ENCODE data around the gene HCAR3. TPM values are rescaled to one million over a fixed set of nuclear protein-coding genes. Genes with fewer than 3 reads are reported as not detected.
A peak's percentile ranks its signal among the peaks of the same experiment; 100 is the strongest.
"Not testable (repeated sequence)": the region's sequence is repeated elsewhere in the genome, so short reads cannot be mapped to it uniquely, and the experiment has no call there.

The HCAR3 gene
- under 1 TPM; 0.07 to 0.09 TPM for total RNA-seq

DNA sequence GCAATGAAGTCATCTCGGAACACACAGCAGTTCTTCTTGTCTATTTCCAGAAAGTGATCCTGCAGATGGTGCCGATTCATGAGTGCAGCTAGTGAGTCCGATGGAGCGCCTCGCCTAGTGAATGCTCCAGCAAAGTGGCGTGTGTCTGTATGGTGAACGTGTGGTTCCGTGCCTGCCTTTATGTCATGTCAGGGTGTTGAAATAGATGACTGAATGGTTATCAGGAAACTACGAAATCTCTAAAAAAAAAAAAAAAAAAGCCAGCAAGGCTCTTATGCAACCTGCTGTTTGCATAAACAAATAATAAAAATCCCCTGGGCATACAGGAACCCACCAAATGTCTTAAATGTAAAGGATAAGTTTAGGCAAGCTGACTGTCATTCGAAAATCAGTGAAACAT is at the start of gene HCAR3:
HCAR3 (minus strand) TSS at position 154 of the 400 bp plus-strand sequence; CDS start at position 80, 74 bp downstream.
- H3K4me1 Mint-ChIP-seq: peaks cover 17% of the 10 kb centered on the region
- ATAC-seq; POLR2A ChIA-PET; H3K27me3 Mint-ChIP-seq; H3K9me3 Mint-ChIP-seq (ENCODE audit: low read depth); intact Hi-C loops (cut with DNase I, micrococcal nuclease); H3K27ac Mint-ChIP-seq; H3K36me3 Mint-ChIP-seq (ENCODE audit: low read depth); H3K4me3 Mint-ChIP-seq; DNase-seq; CTCF ChIA-PET: not testable (repeated sequence)

DNA sequence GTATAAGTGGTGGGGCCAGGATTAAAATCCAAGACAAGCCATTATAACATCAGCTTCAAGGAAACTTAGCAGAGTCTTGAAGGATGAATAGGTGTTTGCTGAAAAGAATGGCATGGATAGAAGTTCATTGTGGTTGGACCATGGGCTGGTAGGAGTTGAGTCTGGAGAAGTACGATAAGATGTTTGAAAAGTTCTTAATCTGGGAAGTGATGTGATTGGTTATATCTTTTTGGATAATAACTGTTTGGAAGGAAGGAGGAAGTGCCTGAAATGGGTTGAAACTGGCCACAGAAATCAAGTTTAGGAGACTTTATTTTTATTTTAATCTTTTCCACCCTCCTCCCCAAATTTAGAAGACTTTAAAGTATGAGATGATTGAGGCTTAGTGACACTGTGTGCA is 41.0 kb upstream of the HCAR3 start:
- no peak for ATAC-seq
- intact Hi-C loops (cut with DNase I, micrococcal nuclease): loop anchor here in 1 of 2 experiments (10.0 kb wide), 1 partner anchor 363 kb away; no protein-coding TSS in a partner anchor
- DNase-seq: no peak
- H3K27ac Mint-ChIP-seq: peak overlapping the region; percentile 23
- peaks cover 40% of the 10 kb centered on the region for H3K4me1 Mint-ChIP-seq
- peaks cover 64% of the 10 kb centered on the region for H3K36me3 Mint-ChIP-seq (ENCODE audit: low read depth)
- no peaks in the 10 kb centered on the region for H3K9me3 Mint-ChIP-seq (ENCODE audit: low read depth)
- no peaks in the 10 kb centered on the region for H3K27me3 Mint-ChIP-seq
- H3K4me3 Mint-ChIP-seq: no peak overlapping the region
- ChIA-PET POLR2A (no interaction called here), CTCF (interaction anchor here (0.6 to 0.7 kb wide), 3 partner anchors 120 to 480 kb away, joined by 3 to 4 read pairs (median 3); no protein-coding TSS in a partner anchor)

DNA sequence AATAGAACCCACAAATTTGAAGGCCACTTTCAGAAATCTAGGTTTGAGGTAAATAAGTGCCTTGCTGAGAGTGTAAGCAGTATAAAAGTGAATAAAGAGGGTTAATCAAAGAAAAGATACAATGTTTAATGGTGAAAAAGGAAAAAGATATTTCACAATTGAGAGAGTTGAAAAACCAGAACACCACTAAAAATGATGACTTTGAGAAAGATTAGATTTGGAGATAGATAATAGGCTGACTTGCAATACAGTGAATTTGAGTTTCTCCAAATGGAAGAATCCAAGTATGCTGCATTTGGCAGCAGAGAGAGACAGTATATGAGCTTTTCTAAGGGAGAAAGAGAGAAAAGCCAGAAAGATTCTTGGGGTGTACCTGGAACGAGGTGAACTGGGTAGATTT is 38.2 kb upstream of the HCAR3 start:
- ATAC-seq (no peak), DNase-seq (no peak)
- H3K27me3 Mint-ChIP-seq: no peaks in the 10 kb centered on the region
- H3K36me3 Mint-ChIP-seq (ENCODE audit: low read depth): peaks cover 57% of the 10 kb centered on the region
- H3K27ac Mint-ChIP-seq: peak overlapping the region; percentile 29
- CTCF ChIA-PET: no interaction called here
- no peaks in the 10 kb centered on the region for H3K9me3 Mint-ChIP-seq (ENCODE audit: low read depth)
- POLR2A ChIA-PET: no interaction called here
- intact Hi-C loops (cut with DNase I, micrococcal nuclease): loop anchor here (5.0 to 10.0 kb wide), 2 partner anchors 332 to 360 kb away; partner anchors contain the start of gene CLIP1 (in 1 of the 2)
- H3K4me1 Mint-ChIP-seq: peaks cover 55% of the 10 kb centered on the region
- no peak overlapping the region for H3K4me3 Mint-ChIP-seq

- Mint-ChIP-seq H3K36me3 (ENCODE audit: low read depth) (peaks cover 49% of the 10 kb centered on the region), H3K4me3 (peak overlapping the region; percentile 92), H3K4me1 (peaks cover 55% of the 10 kb centered on the region), H3K27ac (peak overlapping the region; percentile 96), H3K9me3 (ENCODE audit: low read depth) (no peaks in the 10 kb centered on the region), H3K27me3 (no peaks in the 10 kb centered on the region)
- ATAC-seq: no peak
- intact Hi-C loops (cut with DNase I, micrococcal nuclease): loop anchor here (1.0 to 10.0 kb wide), 5 partner anchors 21 to 486 kb away; partner anchors contain the start of genes CCDC62 (in 1 of the 2), CLIP1 (in 1 of the 2) and VPS33A (in 1 of the 2)
- CTCF ChIA-PET: interaction anchor here (0.6 to 1.0 kb wide), 6 partner anchors 9 to 964 kb away, joined by 3 to 5 read pairs (median 3); no protein-coding TSS in a partner anchor
- POLR2A ChIA-PET: no interaction called here
- DNase-seq: no peak
Observed at GRCh38 chr12:122753319-122753650, 36.7 kb upstream of the HCAR3 start.

DNA sequence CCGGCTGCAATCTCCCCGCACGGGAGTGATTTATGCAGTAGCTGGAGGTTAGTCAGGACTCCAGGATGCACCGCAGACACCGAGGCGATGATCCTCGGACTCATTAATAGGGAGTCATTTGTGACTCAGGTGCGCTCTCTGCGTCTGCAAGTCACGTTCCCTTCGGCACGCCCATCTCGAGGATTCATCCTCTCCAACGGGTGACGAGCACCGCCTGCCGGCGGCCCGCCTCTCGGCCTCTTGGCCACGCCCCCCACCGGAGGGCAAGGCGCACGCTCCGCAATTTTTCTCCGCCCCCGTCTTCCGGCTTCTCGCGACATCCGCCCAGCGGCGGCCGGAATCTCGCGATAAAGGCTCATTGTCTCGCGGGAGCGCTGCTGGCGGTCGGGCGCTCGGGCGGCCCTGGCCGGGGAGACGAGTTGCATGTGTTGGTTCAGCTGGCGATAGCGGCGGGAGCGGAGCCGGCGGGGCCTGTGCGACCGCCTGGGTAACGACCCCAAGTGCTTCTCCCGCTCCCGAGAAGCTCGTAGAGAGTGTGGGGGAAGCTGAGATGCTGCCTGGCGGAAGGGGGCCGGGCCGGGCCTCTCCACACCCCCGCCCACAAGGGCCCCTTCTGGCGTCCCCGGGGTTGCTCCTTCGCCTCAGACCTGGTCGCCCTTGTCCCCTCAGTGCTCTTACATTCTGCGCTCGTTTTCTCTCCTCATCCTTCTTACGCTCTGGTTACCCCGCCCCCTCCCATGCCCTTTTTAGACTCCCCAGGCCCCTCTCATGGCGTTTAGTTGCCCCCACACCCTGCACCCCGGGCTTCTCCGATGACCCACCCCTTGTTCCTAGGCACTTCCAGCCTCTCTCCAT is 36.1 kb upstream of the HCAR3 start, which contains the start of gene DENR:
DENR (plus strand) TSS at position 361 of the 855 bp plus-strand sequence. CDS start 878 bp downstream, outside the sequence.
- peak; percentile 95 for ATAC-seq
- CTCF ChIA-PET: interaction anchor here (0.6 to 1.2 kb wide), 9 partner anchors 9 to 399 kb away, joined by 3 to 5 read pairs (median 3); no protein-coding TSS in a partner anchor
- intact Hi-C loops (cut with DNase I, micrococcal nuclease): loop anchor here (1.0 to 10.0 kb wide), 15 partner anchors 19 to 613 kb away; partner anchors contain the start of genes KNTC1 (in 2 of the 2), CCDC62 (in 1 of the 2), CLIP1 (in 1 of the 2) and DIABLO (in 1 of the 2)
- peaks cover 43% of the 10 kb centered on the region for H3K36me3 Mint-ChIP-seq (ENCODE audit: low read depth)
- no peaks in the 10 kb centered on the region for H3K27me3 Mint-ChIP-seq
- peak; percentile 100 for DNase-seq
- no peaks in the 10 kb centered on the region for H3K9me3 Mint-ChIP-seq (ENCODE audit: low read depth)
- peak within 1 kb of the TSS; percentile 96 for H3K27ac Mint-ChIP-seq
- H3K4me3 Mint-ChIP-seq: peak within 1 kb of the TSS; percentile 92
- POLR2A ChIA-PET: interaction anchor here (1.0 kb wide), 1 partner anchor 19 kb away, joined by 5 read pairs; no protein-coding TSS in a partner anchor
- peaks cover 53% of the 10 kb centered on the region for H3K4me1 Mint-ChIP-seq

GRCh38 chr12:122750781-122751515 is 34.3 kb upstream of the HCAR3 start:
- Mint-ChIP-seq H3K4me1 (peaks cover 42% of the 10 kb centered on the region), H3K36me3 (ENCODE audit: low read depth) (peaks cover 26% of the 10 kb centered on the region), H3K4me3 (peak overlapping the region; percentile 92), H3K27ac (peak overlapping the region; percentile 11)
- CTCF ChIA-PET; ATAC-seq; POLR2A ChIA-PET; DNase-seq; H3K27me3 Mint-ChIP-seq; H3K9me3 Mint-ChIP-seq (ENCODE audit: low read depth): not testable (repeated sequence)
- intact Hi-C loops (cut with DNase I, micrococcal nuclease): loop anchor here (5.0 to 10.0 kb wide), 2 partner anchors 329 to 356 kb away; partner anchors contain the start of gene CLIP1 (in 1 of the 2)

GRCh38 chr12:122749569-122750332 is 33.1 kb upstream of the HCAR3 start:
- Mint-ChIP-seq H3K4me3 (no peak overlapping the region), H3K4me1 (peaks cover 34% of the 10 kb centered on the region), H3K36me3 (ENCODE audit: low read depth) (peaks cover 18% of the 10 kb centered on the region), H3K27me3 (no peaks in the 10 kb centered on the region), H3K9me3 (ENCODE audit: low read depth) (no peaks in the 10 kb centered on the region), H3K27ac (no peak overlapping the region)
- DNase-seq: no peak
- ChIA-PET POLR2A (no interaction called here), CTCF (no interaction called here)
- intact Hi-C loops (cut with DNase I, micrococcal nuclease): loop anchor here (5.0 to 10.0 kb wide), 2 partner anchors 327 to 355 kb away; partner anchors contain the start of gene CLIP1 (in 1 of the 2)
- ATAC-seq: no peak

DNA sequence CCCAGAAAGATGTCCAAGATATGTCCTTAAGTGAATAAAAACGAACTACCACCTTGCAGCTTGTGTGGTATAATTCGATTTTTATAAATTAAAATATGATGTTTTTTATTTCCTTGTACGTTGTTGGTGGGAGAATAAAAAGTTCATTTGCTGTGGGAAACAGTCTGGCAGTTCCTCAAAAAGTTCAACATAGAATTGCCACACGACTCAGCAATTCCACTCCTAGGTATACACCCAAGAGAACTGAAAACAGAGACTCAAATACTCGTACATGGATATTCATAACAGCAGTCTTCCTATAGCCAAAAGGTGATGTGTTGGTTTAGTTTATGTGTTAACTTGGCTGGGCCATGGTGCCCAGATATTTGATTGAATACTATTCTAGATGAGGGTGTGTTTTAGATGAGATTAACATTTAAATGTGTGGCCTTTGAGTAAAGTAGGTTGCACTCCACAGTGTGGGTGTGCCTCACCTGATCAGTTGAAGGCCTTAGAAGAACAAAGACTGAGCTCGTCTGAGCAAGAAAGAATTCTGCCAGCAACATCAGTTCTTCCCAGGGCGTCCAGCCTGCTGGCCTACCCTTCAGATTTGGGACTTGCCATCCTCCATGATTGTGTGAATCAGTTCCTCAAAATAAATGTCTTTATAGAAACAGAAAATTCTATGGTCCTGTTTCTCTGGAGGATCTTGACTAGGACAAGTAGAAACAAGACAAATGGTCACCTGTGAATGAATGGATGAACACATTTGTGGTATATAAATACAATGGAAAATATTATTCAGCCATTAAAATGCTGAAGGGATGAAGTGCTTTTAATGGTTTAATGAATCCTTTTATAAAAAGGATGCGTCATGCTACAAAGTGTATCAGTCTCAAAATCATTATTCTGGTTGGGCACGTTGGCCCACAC is 30.9 kb upstream of the HCAR3 start:
- intact Hi-C loops (cut with DNase I, micrococcal nuclease): no loop called here
- Mint-ChIP-seq H3K27ac (no peak overlapping the region), H3K36me3 (ENCODE audit: low read depth) (no peaks in the 10 kb centered on the region), H3K4me1 (peaks cover 20% of the 10 kb centered on the region), H3K27me3 (no peaks in the 10 kb centered on the region), H3K4me3 (no peak overlapping the region), H3K9me3 (ENCODE audit: low read depth) (no peaks in the 10 kb centered on the region)
- ATAC-seq (no peak), DNase-seq (no peak)
- POLR2A ChIA-PET: no interaction called here
- CTCF ChIA-PET: no interaction called here

DNA sequence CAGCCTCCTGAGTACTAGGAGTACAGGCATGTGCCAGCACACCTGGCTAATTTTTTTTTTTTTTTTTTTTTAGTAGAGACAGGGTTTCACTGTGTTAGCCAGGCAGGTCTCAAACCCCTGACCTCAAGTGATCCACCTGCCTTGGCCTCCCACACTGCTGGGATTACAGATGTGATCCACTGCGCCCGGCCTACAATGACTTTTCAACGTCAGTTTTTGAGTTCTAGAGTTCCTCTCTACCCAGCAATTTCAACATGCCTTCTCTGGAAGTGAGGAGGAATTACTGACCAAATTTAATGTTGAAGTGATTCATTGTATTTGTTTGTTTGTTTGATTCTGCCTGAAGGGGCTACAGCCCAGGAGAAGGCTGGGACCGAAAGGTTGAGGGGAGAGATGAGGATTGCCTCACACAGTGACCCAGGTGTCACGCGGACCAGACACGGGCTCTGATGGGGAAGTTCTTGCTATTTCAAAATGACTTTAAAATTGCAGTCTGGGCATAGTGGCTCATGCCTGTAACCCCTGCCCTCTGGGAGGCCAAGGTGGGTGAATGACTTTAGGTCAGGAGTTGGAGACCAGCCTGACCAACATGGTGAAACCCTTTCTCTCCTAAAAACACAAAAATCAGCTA is 27.4 kb upstream of the HCAR3 start:
- POLR2A ChIA-PET: no interaction called here
- CTCF ChIA-PET: no interaction called here
- H3K4me3 Mint-ChIP-seq: no peak overlapping the region
- DNase-seq: no peak
- H3K27ac Mint-ChIP-seq: no peak overlapping the region
- H3K27me3 Mint-ChIP-seq: no peaks in the 10 kb centered on the region
- peaks cover 2% of the 10 kb centered on the region for H3K4me1 Mint-ChIP-seq
- intact Hi-C loops (cut with DNase I, micrococcal nuclease): no loop called here
- H3K9me3 Mint-ChIP-seq (ENCODE audit: low read depth): no peaks in the 10 kb centered on the region
- no peak for ATAC-seq
- H3K36me3 Mint-ChIP-seq (ENCODE audit: low read depth): no peaks in the 10 kb centered on the region

GRCh38 chr12:122740351-122740750 is 23.7 kb upstream of the HCAR3 start:
- Mint-ChIP-seq H3K27me3 (no peaks in the 10 kb centered on the region), H3K9me3 (ENCODE audit: low read depth) (peaks cover 3% of the 10 kb centered on the region), H3K36me3 (ENCODE audit: low read depth) (no peaks in the 10 kb centered on the region), H3K4me1 (peaks cover 4% of the 10 kb centered on the region), H3K4me3 (no peak overlapping the region), H3K27ac (no peak overlapping the region)
- intact Hi-C loops (cut with DNase I, micrococcal nuclease): no loop called here
- CTCF ChIA-PET: no interaction called here
- DNase-seq (no peak), ATAC-seq (no peak)
- POLR2A ChIA-PET: no interaction called here

Data from activated CD4-positive, alpha-beta T cell treated with anti-CD3 and anti-CD28 coated beads for 36 hours (primary cell).